ENCODE measurements around the gene OR52I1. TPM values are rescaled to one million over a fixed set of nuclear protein-coding genes. Genes with fewer than 3 reads are reported as not detected.

OR52I1 gene, protein sequence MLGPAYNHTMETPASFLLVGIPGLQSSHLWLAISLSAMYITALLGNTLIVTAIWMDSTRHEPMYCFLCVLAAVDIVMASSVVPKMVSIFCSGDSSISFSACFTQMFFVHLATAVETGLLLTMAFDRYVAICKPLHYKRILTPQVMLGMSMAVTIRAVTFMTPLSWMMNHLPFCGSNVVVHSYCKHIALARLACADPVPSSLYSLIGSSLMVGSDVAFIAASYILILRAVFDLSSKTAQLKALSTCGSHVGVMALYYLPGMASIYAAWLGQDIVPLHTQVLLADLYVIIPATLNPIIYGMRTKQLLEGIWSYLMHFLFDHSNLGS
- total RNA-seq, result not detected

DNA sequence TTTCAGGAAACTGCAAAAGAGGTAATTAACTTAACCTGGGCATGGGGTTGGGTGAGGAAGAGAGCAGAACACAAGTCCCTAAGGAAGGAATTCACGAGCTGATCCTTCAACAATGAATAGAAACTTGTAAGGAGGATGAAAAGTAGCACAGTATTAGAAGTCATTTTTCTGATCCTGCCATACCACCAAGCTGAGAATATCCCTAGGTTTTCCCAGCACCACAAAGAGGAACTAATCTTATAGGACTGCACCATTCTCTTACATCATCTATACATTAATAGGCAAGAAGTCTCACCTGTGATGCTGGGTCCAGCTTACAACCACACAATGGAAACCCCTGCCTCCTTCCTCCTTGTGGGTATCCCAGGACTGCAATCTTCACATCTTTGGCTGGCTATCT is at the start of gene OR52I1:
Gene OR52I1, plus strand, starts transcription at position 301 of the 400 bp plus-strand sequence. Its CDS starts 0 bp downstream, at position 301.
- no peak within 1 kb of the TSS for H3K4me3 ChIP-seq (ENCODE audit: low read length)
- H3K27me3 ChIP-seq (ENCODE audit: insufficient read depth, low read length), result no peaks in the 10 kb centered on the region
- H3K4me1 ChIP-seq (ENCODE audit: insufficient read depth, low read length), result no peaks in the 10 kb centered on the region
- H3K9me3 ChIP-seq (ENCODE audit: low read depth, low read length), result no peaks in the 10 kb centered on the region

DNA sequence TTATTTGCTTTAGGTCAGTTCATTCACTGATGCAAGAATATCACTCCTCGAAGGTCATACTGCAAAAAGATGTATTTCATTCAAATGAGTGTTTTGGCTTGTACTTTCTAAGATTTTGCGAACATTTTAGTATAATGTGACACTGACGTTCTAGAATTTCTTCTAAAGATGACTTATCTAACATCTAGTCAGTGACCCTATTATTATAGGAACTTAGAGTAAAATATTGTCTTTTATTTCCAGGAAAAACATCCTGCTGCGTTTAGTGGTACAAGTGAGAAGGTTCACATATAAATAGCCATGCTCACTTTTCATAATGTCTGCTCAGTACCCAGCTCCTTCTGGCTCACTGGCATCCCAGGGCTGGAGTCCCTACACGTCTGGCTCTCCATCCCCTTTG is 48.9 kb upstream of the OR52I1 start, which contains the start of gene OR52M1:
Gene OR52M1, plus strand, starts transcription at position 301 of the 400 bp plus-strand sequence. Its CDS starts 0 bp downstream, at position 301.
- no peaks in the 10 kb centered on the region for H3K27me3 ChIP-seq (ENCODE audit: insufficient read depth, low read length)
- no peak within 1 kb of the TSS for H3K4me3 ChIP-seq (ENCODE audit: low read length)
- no peaks in the 10 kb centered on the region for H3K9me3 ChIP-seq (ENCODE audit: low read depth, low read length)
- no peaks in the 10 kb centered on the region for H3K4me1 ChIP-seq (ENCODE audit: insufficient read depth, low read length)

DNA sequence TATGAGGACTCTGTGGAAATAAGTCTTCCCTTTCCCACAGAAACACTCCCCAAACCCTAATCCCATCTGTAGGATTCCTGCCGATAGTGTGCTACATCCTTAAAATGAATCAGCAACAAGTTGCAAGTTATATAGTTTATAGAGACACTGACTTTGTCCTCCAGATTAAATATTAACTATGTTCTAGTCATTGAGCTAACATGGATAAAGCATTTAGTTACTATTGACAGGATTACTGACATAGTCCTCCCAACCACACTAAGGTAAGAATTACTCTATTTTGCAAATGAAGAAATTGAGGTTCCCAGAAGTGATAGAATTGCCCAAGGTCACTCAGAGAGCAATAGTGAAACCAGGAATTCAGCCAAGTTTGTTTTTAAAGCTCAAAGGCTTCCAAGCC is 47.0 kb upstream of the OR52I1 start:
- H3K27me3 ChIP-seq (ENCODE audit: insufficient read depth, low read length), result no peaks in the 10 kb centered on the region
- no peak overlapping the region for H3K4me3 ChIP-seq (ENCODE audit: low read length)
- no peaks in the 10 kb centered on the region for H3K9me3 ChIP-seq (ENCODE audit: low read depth, low read length)
- no peaks in the 10 kb centered on the region for H3K4me1 ChIP-seq (ENCODE audit: insufficient read depth, low read length)

- H3K4me1 ChIP-seq (ENCODE audit: insufficient read depth, low read length), result no peaks in the 10 kb centered on the region
- H3K9me3 ChIP-seq (ENCODE audit: low read depth, low read length), result no peaks in the 10 kb centered on the region
- H3K27me3 ChIP-seq (ENCODE audit: insufficient read depth, low read length), result peaks cover 2% of the 10 kb centered on the region
- no peak overlapping the region for H3K4me3 ChIP-seq (ENCODE audit: low read length)
Observed at GRCh38 chr11:4547416-4547815, 46.4 kb upstream of the OR52I1 start.

GRCh38 chr11:4551346-4551979 is 42.4 kb upstream of the OR52I1 start:
- Histone ChIP-seq H3K4me1 (ENCODE audit: insufficient read depth, low read length) (no peaks in the 10 kb centered on the region), H3K27me3 (ENCODE audit: insufficient read depth, low read length) (peaks cover 4% of the 10 kb centered on the region), H3K9me3 (ENCODE audit: low read depth, low read length) (no peaks in the 10 kb centered on the region), H3K4me3 (ENCODE audit: low read length) (no peak overlapping the region)

DNA sequence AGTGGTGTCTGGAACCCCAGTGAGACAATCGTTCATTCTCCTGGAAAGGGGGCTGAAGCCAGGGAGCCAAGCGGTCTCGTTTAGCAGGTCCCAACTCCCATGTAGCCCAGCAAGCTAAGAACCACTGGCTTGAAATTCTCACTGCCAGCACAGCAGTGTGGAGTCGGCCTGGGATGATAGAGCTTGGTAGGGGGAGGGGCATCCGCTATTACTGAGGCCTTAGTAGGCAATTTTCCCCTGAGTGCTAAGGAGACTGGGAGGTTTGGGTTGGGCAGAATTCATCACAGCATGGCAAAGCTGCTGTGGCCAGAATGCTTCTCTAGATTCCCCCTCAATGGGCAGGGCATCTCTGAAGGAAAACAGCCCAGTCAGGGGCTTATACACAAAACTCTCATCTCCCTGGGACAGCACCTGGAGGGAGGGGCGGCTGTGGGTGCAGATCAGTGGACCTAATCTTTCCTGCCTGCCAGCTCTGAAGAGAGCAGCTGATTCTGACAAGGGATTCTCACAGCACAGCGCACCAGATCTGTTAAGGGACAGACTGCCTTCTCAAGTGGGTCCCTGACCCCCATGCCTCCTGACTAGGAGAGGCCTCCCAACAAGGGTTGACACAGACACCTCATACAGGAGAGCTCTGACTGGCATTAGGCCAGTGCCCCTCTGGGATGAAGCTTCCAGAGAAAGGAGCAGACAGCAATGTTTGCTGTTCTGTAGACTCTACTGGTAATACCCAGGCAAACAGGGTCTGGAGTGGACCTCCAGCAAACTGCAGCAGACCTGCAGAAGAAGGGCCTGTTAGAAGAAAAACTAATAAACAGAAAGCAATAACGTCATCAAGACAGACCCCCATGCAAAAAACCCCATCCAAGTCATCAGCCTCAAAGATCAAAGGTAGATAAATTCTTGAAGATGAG is 34.1 kb upstream of the OR52I1 start:
- H3K9me3 ChIP-seq (ENCODE audit: low read depth, low read length), result no peaks in the 10 kb centered on the region

GRCh38 chr11:4560467-4560866 is 33.4 kb upstream of the OR52I1 start:
- Histone ChIP-seq H3K27me3 (ENCODE audit: insufficient read depth, low read length) (no peaks in the 10 kb centered on the region), H3K4me1 (ENCODE audit: insufficient read depth, low read length) (no peaks in the 10 kb centered on the region), H3K9me3 (ENCODE audit: low read depth, low read length) (no peaks in the 10 kb centered on the region), H3K4me3 (ENCODE audit: low read length) (no peak overlapping the region)

More for the DNA sequence above, 34.1 kb upstream of the OR52I1 start:
- Histone ChIP-seq H3K4me3 (ENCODE audit: low read length) (no peak overlapping the region), H3K27me3 (ENCODE audit: insufficient read depth, low read length) (no peaks in the 10 kb centered on the region), H3K4me1 (ENCODE audit: insufficient read depth, low read length) (no peaks in the 10 kb centered on the region)

DNA sequence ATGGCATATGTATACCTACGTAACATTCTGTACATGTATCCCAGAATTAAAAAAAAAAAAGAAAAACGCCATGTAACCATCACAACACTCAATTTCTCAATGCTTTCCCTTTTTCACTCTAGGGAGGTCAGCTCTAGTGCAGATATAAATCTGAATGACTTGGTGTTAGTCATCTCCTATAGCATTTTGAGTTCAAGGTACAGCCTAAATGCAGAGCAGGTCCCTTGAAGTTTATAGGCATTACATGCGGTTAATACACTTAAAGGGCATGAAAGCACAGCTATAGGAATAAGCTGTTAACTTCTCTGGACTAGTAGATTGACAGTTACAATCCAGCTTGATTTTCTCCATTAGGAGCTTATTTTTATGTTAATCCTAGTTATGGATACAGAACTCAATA is 28.5 kb upstream of the OR52I1 start:
- no peaks in the 10 kb centered on the region for H3K4me1 ChIP-seq (ENCODE audit: insufficient read depth, low read length)
- H3K9me3 ChIP-seq (ENCODE audit: low read depth, low read length), result no peaks in the 10 kb centered on the region
- H3K27me3 ChIP-seq (ENCODE audit: insufficient read depth, low read length), result no peaks in the 10 kb centered on the region
- no peak overlapping the region for H3K4me3 ChIP-seq (ENCODE audit: low read length)

GRCh38 chr11:4569075-4569474 is 24.8 kb upstream of the OR52I1 start:
- Histone ChIP-seq H3K4me3 (ENCODE audit: low read length) (no peak overlapping the region), H3K4me1 (ENCODE audit: insufficient read depth, low read length) (no peaks in the 10 kb centered on the region), H3K27me3 (ENCODE audit: insufficient read depth, low read length) (peaks cover 3% of the 10 kb centered on the region), H3K9me3 (ENCODE audit: low read depth, low read length) (no peaks in the 10 kb centered on the region)

DNA sequence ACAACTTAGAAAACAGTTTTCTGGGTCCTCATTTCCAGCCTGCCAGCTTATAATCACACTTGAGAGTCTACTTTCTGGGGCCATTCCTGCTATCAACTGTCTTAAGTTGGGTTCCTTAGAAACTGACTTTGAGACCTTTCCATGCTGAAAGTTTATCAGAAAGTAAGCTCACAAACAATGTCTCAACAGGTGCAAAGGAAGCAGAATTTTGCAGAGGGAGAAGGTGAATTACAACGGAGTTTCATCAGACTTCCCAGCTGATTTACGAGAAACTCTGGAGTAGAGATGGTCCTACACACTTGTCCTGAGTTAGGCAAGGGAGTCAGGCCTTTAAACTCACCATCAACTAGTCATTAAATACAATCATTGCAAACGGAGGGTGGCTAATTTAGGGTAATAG is 17.0 kb upstream of the OR52I1 start:
- Histone ChIP-seq H3K27me3 (ENCODE audit: insufficient read depth, low read length) (peaks cover 13% of the 10 kb centered on the region), H3K4me1 (ENCODE audit: insufficient read depth, low read length) (no peaks in the 10 kb centered on the region), H3K9me3 (ENCODE audit: low read depth, low read length) (no peaks in the 10 kb centered on the region), H3K4me3 (ENCODE audit: low read length) (no peak overlapping the region)

DNA sequence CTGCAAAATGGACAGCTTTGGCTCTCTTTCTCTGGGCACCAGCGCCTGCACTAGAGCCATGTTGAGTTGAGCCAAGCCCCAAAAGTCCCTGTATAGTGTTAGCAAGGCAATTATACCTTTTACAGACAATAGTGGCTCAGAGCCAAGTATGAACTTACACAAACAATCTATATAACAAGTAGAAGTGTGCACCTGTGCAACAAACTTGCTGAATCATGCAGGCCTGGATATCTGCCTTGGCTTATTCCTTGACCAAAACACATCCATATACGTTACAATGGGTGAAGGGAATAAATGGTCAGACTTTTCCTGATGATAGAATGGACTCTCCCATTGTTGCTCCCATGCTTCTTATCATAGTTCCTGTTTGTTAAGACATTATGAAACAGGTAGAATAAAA is 16.1 kb upstream of the OR52I1 start:
- Histone ChIP-seq H3K27me3 (ENCODE audit: insufficient read depth, low read length) (peaks cover 11% of the 10 kb centered on the region), H3K4me3 (ENCODE audit: low read length) (no peak overlapping the region), H3K4me1 (ENCODE audit: insufficient read depth, low read length) (no peaks in the 10 kb centered on the region), H3K9me3 (ENCODE audit: low read depth, low read length) (no peaks in the 10 kb centered on the region)

- Histone ChIP-seq H3K27me3 (ENCODE audit: insufficient read depth, low read length) (peaks cover 11% of the 10 kb centered on the region), H3K4me3 (ENCODE audit: low read length) (no peak overlapping the region), H3K9me3 (ENCODE audit: low read depth, low read length) (no peaks in the 10 kb centered on the region), H3K4me1 (ENCODE audit: insufficient read depth, low read length) (no peaks in the 10 kb centered on the region)
Observed at GRCh38 chr11:4578624-4579023, 15.2 kb upstream of the OR52I1 start.

DNA sequence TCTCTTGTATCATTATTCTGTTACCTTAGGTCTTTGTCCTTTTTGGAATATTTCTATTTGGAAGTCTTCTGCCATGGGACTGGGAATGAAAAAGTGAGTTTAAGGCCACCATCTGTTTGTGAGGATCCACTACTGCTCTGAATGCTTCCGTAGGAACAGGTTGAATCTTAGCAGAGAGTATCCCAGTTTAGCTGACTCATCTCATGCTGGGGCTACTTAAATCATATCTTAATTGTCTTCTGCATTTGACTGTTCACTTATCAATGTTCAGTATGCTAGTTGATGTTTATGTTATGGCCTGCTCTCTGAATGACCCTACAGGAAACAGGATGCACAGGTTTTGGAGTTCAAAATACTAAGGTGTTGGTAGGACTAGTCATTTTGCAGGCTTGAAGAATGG is 13.7 kb upstream of the OR52I1 start:
- Histone ChIP-seq H3K4me1 (ENCODE audit: insufficient read depth, low read length) (no peaks in the 10 kb centered on the region), H3K4me3 (ENCODE audit: low read length) (no peak overlapping the region), H3K9me3 (ENCODE audit: low read depth, low read length) (no peaks in the 10 kb centered on the region), H3K27me3 (ENCODE audit: insufficient read depth, low read length) (peaks cover 11% of the 10 kb centered on the region)

- Histone ChIP-seq H3K4me3 (ENCODE audit: low read length) (no peak within 1 kb of the TSS), H3K27me3 (ENCODE audit: insufficient read depth, low read length) (peaks cover 13% of the 10 kb centered on the region), H3K9me3 (ENCODE audit: low read depth, low read length) (no peaks in the 10 kb centered on the region), H3K4me1 (ENCODE audit: insufficient read depth, low read length) (no peaks in the 10 kb centered on the region)
Observed at GRCh38 chr11:4581443-4581842, 12.4 kb upstream of the OR52I1 start, which contains the start of gene OR52I2. OR52I2 (plus strand) TSS chr11:4581743.

- H3K4me1 ChIP-seq (ENCODE audit: insufficient read depth, low read length), result no peaks in the 10 kb centered on the region
- H3K9me3 ChIP-seq (ENCODE audit: low read depth, low read length), result no peaks in the 10 kb centered on the region
- peaks cover 3% of the 10 kb centered on the region for H3K27me3 ChIP-seq (ENCODE audit: insufficient read depth, low read length)
- no peak overlapping the region for H3K4me3 ChIP-seq (ENCODE audit: low read length)
Observed at GRCh38 chr11:4589017-4589416, 4.8 kb upstream of the OR52I1 start.

All from mononuclear cell (primary cell).